ENCODE data around the gene GPRC5D.
A peak's percentile ranks its signal among the peaks of the same experiment; 100 is the strongest.

The GPRC5D gene

DNA sequence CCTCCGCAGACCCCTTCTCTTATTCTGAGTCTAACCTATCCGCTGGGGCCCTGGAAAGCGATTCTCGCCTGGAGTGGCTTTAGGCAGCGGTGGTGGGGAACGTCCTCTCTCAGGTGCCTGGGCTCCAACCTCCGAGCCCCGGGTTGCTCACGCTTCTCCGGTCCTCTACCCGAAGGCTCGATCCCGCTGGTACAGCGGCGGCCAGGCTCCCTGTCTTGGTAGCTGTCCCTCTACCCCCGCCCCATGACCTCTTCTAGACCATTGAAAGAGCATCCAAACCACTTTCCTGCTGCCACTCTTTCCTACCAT, 48.6 kb upstream of the GPRC5D start:
- no peak for TF ChIP-seq ZNF565 (CRISPR knock-in tag; conservative IDR thresholded peaks at IDR 0.05; ENCODE audit: low read depth)
- no peak for TF ChIP-seq SNAI2 (CRISPR knock-in tag; IDR thresholded peaks at IDR 0.05)
- TF ChIP-seq ISL1 (CRISPR knock-in tag; IDR thresholded peaks at IDR 0.05) = no peak
- TF ChIP-seq BACH2 (CRISPR knock-in tag; IDR thresholded peaks at IDR 0.05; ENCODE audit: borderline replicate concordance) = no peak
- TF ChIP-seq TCF4 (CRISPR knock-in tag; IDR thresholded peaks at IDR 0.05; ENCODE audit: borderline replicate concordance) = no peak
- TF ChIP-seq, protein P1, sequence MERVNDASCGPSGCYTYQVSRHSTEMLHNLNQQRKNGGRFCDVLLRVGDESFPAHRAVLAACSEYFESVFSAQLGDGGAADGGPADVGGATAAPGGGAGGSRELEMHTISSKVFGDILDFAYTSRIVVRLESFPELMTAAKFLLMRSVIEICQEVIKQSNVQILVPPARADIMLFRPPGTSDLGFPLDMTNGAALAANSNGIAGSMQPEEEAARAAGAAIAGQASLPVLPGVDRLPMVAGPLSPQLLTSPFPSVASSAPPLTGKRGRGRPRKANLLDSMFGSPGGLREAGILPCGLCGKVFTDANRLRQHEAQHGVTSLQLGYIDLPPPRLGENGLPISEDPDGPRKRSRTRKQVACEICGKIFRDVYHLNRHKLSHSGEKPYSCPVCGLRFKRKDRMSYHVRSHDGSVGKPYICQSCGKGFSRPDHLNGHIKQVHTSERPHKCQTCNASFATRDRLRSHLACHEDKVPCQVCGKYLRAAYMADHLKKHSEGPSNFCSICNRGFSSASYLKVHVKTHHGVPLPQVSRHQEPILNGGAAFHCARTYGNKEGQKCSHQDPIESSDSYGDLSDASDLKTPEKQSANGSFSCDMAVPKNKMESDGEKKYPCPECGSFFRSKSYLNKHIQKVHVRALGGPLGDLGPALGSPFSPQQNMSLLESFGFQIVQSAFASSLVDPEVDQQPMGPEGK (CRISPR knock-in tag; IDR thresholded peaks at IDR 0.05; ENCODE audit: borderline replicate concordance) = no peak
- peak; percentile 75 for ATAC-seq

DNA sequence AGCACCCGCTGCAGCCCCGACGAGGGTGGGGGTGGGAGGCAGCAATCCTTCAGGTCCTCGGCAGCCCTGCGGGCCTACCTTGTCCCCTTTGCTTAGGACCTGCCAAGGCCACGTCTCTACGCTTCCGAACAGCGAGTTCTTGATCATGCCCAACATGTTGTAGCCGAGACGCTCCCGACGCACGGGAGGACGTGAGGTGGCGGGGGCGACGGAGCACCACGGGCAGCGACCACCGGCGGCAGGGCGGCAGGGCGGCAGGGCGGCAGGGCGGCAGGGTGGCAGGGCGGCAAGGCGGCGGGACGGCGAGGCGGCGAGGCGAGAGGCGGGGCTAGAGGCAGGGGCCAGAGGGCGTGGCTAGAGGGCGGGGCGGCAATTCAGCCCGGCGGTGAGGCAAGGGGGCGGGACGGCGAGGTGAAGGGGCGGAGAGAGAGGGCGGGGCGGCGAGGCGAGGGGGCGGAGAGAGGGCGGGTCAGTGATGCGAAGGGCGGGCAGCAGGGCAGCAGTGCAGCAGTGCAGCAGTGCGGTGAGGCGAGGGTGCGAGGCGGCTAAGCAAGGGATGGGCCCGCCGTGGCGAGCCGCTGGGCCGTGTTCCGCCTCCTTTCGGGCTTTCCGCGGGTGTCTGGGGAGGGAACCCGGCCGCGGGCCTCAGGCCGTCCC, 48.1 kb upstream of the GPRC5D start, which contains the start of gene HEBP1:
HEBP1 (minus strand) TSS at position 307 of the 657 bp plus-strand sequence; CDS start at position 156, 151 bp downstream.
- TF ChIP-seq OSR1 (CRISPR knock-in tag; IDR thresholded peaks at IDR 0.05) = no peak
- no peak for TF ChIP-seq TOX (CRISPR knock-in tag; IDR thresholded peaks at IDR 0.05; ENCODE audit: borderline replicate concordance)
- no peak for TF ChIP-seq ZFP3 (CRISPR knock-in tag; IDR thresholded peaks at IDR 0.05)
- no peak for TF ChIP-seq ZNF565 (CRISPR knock-in tag; conservative IDR thresholded peaks at IDR 0.05; ENCODE audit: low read depth)
- no peak for TF ChIP-seq ZNF70 (CRISPR knock-in tag; IDR thresholded peaks at IDR 0.05)
- TF ChIP-seq, protein P2, sequence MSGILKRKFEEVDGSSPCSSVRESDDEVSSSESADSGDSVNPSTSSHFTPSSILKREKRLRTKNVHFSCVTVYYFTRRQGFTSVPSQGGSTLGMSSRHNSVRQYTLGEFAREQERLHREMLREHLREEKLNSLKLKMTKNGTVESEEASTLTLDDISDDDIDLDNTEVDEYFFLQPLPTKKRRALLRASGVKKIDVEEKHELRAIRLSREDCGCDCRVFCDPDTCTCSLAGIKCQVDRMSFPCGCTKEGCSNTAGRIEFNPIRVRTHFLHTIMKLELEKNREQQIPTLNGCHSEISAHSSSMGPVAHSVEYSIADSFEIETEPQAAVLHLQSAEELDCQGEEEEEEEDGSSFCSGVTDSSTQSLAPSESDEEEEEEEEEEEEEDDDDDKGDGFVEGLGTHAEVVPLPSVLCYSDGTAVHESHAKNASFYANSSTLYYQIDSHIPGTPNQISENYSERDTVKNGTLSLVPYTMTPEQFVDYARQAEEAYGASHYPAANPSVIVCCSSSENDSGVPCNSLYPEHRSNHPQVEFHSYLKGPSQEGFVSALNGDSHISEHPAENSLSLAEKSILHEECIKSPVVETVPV (CRISPR knock-in tag; IDR thresholded peaks at IDR 0.05) = no peak
- TF ChIP-seq, protein P3, sequence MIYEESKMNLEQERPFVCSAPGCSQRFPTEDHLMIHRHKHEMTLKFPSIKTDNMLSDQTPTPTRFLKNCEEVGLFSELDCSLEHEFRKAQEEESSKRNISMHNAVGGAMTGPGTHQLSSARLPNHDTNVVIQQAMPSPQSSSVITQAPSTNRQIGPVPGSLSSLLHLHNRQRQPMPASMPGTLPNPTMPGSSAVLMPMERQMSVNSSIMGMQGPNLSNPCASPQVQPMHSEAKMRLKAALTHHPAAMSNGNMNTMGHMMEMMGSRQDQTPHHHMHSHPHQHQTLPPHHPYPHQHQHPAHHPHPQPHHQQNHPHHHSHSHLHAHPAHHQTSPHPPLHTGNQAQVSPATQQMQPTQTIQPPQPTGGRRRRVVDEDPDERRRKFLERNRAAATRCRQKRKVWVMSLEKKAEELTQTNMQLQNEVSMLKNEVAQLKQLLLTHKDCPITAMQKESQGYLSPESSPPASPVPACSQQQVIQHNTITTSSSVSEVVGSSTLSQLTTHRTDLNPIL (CRISPR knock-in tag; IDR thresholded peaks at IDR 0.05; ENCODE audit: low read depth) = no peak
- no peak for TF ChIP-seq TCF4 (CRISPR knock-in tag; IDR thresholded peaks at IDR 0.05; ENCODE audit: borderline replicate concordance)
- no peak for TF ChIP-seq ZFP30 (CRISPR knock-in tag; IDR thresholded peaks at IDR 0.05)
- no peak for TF ChIP-seq ZNF8 (CRISPR knock-in tag; IDR thresholded peaks at IDR 0.05)
- TF ChIP-seq, protein P1 (CRISPR knock-in tag; IDR thresholded peaks at IDR 0.05; ENCODE audit: borderline replicate concordance) = no peak
- TF ChIP-seq ZC3H10 (CRISPR knock-in tag; IDR thresholded peaks at IDR 0.05) = no peak
- TF ChIP-seq SNAI2 (CRISPR knock-in tag; IDR thresholded peaks at IDR 0.05) = no peak
- TF ChIP-seq ISL1 (CRISPR knock-in tag; IDR thresholded peaks at IDR 0.05) = no peak
- TF ChIP-seq CSDC2 (CRISPR knock-in tag; IDR thresholded peaks at IDR 0.05) = no peak
- peak; percentile 89 for ATAC-seq

DNA sequence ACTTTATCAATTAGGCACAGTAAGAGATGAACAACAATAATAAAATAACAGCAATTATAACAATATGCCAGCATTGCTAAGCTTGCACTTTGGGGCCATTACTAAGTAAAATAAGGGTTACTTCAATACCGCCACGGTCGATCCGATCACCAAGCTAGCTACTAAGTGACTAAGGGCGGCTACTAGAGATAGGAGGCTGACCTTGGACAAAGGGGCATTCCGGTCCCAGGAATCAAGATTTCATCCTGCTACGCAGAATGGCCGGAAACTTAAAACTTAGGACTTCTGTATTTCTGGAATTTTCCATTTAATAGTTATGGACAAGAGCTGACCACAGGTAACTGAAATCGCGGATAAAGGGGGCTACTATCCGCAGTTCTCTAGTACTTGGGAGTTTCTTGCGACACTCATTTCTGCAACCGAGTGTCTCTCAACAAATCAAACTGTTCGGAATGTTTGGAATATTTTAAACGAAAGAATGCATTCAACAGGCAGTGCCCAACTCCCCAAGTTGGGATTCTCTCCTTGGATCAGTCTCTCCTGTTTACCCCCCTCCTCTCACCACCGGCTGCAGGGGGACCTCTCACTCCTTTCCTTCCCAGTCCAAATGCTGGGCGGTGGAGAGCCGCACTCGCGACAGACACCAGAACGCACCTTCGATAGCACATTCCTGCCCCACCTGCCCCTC, 47.4 kb upstream of the GPRC5D start:
- ATAC-seq = peak; percentile 5
- TF ChIP-seq, protein P2 (CRISPR knock-in tag; IDR thresholded peaks at IDR 0.05) = no peak
- TF ChIP-seq BACH2 (CRISPR knock-in tag; IDR thresholded peaks at IDR 0.05; ENCODE audit: borderline replicate concordance) (no peak), RARB (CRISPR knock-in tag; IDR thresholded peaks at IDR 0.05) (no peak), TOX (CRISPR knock-in tag; IDR thresholded peaks at IDR 0.05; ENCODE audit: borderline replicate concordance) (no peak), OSR1 (CRISPR knock-in tag; IDR thresholded peaks at IDR 0.05) (no peak), PPARA (CRISPR knock-in tag; IDR thresholded peaks at IDR 0.05; ENCODE audit: borderline replicate concordance) (no peak), ZNF8 (CRISPR knock-in tag; IDR thresholded peaks at IDR 0.05) (no peak), ZNF70 (CRISPR knock-in tag; IDR thresholded peaks at IDR 0.05) (no peak), ZFP3 (CRISPR knock-in tag; IDR thresholded peaks at IDR 0.05) (no peak), ISL1 (CRISPR knock-in tag; IDR thresholded peaks at IDR 0.05) (no peak), ARNTL (CRISPR knock-in tag; IDR thresholded peaks at IDR 0.05; ENCODE audit: borderline replicate concordance, low read depth) (no peak)
- TF ChIP-seq, protein P4, sequence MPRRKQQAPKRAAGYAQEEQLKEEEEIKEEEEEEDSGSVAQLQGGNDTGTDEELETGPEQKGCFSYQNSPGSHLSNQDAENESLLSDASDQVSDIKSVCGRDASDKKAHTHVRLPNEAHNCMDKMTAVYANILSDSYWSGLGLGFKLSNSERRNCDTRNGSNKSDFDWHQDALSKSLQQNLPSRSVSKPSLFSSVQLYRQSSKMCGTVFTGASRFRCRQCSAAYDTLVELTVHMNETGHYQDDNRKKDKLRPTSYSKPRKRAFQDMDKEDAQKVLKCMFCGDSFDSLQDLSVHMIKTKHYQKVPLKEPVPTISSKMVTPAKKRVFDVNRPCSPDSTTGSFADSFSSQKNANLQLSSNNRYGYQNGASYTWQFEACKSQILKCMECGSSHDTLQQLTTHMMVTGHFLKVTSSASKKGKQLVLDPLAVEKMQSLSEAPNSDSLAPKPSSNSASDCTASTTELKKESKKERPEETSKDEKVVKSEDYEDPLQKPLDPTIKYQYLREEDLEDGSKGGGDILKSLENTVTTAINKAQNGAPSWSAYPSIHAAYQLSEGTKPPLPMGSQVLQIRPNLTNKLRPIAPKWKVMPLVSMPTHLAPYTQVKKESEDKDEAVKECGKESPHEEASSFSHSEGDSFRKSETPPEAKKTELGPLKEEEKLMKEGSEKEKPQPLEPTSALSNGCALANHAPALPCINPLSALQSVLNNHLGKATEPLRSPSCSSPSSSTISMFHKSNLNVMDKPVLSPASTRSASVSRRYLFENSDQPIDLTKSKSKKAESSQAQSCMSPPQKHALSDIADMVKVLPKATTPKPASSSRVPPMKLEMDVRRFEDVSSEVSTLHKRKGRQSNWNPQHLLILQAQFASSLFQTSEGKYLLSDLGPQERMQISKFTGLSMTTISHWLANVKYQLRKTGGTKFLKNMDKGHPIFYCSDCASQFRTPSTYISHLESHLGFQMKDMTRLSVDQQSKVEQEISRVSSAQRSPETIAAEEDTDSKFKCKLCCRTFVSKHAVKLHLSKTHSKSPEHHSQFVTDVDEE (CRISPR knock-in tag; IDR thresholded peaks at IDR 0.05) = no peak
- TF ChIP-seq, protein P5, sequence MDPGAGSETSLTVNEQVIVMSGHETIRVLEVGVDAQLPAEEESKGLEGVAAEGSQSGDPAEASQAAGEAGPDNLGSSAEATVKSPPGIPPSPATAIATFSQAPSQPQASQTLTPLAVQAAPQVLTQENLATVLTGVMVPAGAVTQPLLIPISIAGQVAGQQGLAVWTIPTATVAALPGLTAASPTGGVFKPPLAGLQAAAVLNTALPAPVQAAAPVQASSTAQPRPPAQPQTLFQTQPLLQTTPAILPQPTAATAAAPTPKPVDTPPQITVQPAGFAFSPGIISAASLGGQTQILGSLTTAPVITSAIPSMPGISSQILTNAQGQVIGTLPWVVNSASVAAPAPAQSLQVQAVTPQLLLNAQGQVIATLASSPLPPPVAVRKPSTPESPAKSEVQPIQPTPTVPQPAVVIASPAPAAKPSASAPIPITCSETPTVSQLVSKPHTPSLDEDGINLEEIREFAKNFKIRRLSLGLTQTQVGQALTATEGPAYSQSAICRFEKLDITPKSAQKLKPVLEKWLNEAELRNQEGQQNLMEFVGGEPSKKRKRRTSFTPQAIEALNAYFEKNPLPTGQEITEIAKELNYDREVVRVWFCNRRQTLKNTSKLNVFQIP (CRISPR knock-in tag; IDR thresholded peaks at IDR 0.05; ENCODE audit: borderline replicate concordance, low read depth) = no peak
- TF ChIP-seq, protein P3 (CRISPR knock-in tag; IDR thresholded peaks at IDR 0.05; ENCODE audit: low read depth) = no peak
